K562 (cell line): ENCODE results near the gene MAN1B1.
"Not testable (repeated sequence)": the region's sequence is repeated elsewhere in the genome, so short reads cannot be mapped to it uniquely, and the experiment has no call there.

ENCODE experiments used
- BRCA1 ChIP-seq, 2 experiments: fragments of 450-650 bp in 1 of 2; sonication (generic) in 1 of 2; formaldehyde crosslinking in 1 of 2; IDR thresholded peaks; 2 replicates each; pipeline versions ENCODE4 v1.5.0 to v1.6.1; 2017 to 2020; ENCODE audit warnings: mild to moderate bottlenecking in 1 of 2, missing genetic modification reagents in 1 of 2
- LCOR ChIP-seq: sonication (generic); formaldehyde crosslinking; IDR thresholded peaks from 2 replicates; pipeline ENCODE4 v1.8.0; 2022; ENCODE audit warnings: mild to moderate bottlenecking, missing genetic modification reagents
- POLR2A ChIP-seq: fragments of 450-650 bp; conservative IDR thresholded peaks from 2 replicates; pipeline ENCODE4 v1.6.1; 2016
- SMC3 ChIP-seq: conservative IDR thresholded peaks from 2 replicates; pipeline ENCODE4 v1.6.1; 2011; ENCODE audit warnings: low read depth, low read length, improper control_type of control experiment; ENCODE audit not compliant: insufficient read depth
- SRF ChIP-seq, 2 experiments: fragments of 250-450, 450-650 bp in 1 of 2; sonication (Bioruptor Pico) in 1 of 2; sonication (generic) in 1 of 2; formaldehyde crosslinking; IDR thresholded peaks; 2 replicates each; pipeline versions ENCODE4 v1.5.0 to v1.5.1; 2020 to 2022; ENCODE audit warnings: mild to moderate bottlenecking in 1 of 2, missing genetic modification reagents in 1 of 2
- ZNF146 ChIP-seq: IDR thresholded peaks from one replicate; pipeline ENCODE4 v1.6.1; 2018; ENCODE audit warnings: missing compliant biosample characterization; ENCODE audit not compliant: unreplicated experiment
- TF ChIP-seq, protein P1 (sequence below), 2 experiments: fragments of 450-650 bp in 1 of 2; sonication (generic) in 1 of 2; formaldehyde crosslinking; conservative IDR thresholded peaks; 2 replicates each; pipeline versions ENCODE4 v1.4.0 to v1.8.1; 2020 to 2022; ENCODE audit warnings: mild to moderate bottlenecking in 1 of 2, missing genetic modification reagents in 1 of 2
- TF ChIP-seq, protein P2 (sequence below), 2 experiments: IDR thresholded peaks; 2 replicates each; pipeline ENCODE4 v1.6.1; 2011; ENCODE audit warnings: borderline replicate concordance in 1 of 2, control low read depth in 1 of 2, low read depth in 1 of 2, low read length in 1 of 2, mild to moderate bottlenecking in 1 of 2, mixed read lengths in 1 of 2, moderate library complexity in 1 of 2; ENCODE audit not compliant: insufficient read depth in 1 of 2, insufficient read length in 1 of 2, poor library complexity in 1 of 2, severe bottlenecking in 1 of 2; ENCODE audit errors: extremely low read depth in 1 of 2
- TF ChIP-seq, protein P3 (sequence below), 2 experiments: fragments of 450-650 bp in 1 of 2; IDR thresholded peaks; 2 replicates each; pipeline ENCODE4 v1.6.1; 2011 to 2017; ENCODE audit warnings: low read depth in 2 of 2, antibody characterized with exemption in 1 of 2, borderline replicate concordance in 1 of 2, low read length in 1 of 2, mild to moderate bottlenecking in 1 of 2, mixed read lengths in 1 of 2; ENCODE audit not compliant: control insufficient read depth in 1 of 2

DNA sequence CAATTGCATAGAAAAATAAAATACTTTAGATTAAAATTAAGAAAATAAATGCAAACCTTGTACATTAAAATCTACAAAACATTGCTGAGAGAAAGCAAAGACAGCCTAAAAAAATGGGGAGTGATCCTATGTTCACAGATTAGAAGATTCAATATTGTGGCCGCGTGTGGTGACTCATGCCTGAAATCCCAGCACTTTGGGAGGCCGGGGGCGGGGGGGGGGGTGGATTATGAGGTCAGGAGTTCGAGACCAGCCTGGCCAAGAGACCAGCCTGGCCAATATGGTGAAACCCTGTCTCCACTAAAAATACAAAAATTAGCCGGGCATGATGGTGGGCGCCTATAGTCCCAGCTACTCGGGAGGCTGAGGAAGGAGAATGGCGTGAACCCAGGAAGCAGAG is 48.4 kb downstream of the MAN1B1 start:
- TF ChIP-seq BRCA1 (IDR thresholded peaks at IDR 0.05); BRCA1 (CRISPR knock-in tag; IDR thresholded peaks at IDR 0.05); SMC3; SRF (CRISPR knock-in tag; IDR thresholded peaks at IDR 0.05); ZNF146 (CRISPR knock-in tag); POLR2A; LCOR (CRISPR knock-in tag): not testable (repeated sequence)
- TF ChIP-seq, protein P1, sequence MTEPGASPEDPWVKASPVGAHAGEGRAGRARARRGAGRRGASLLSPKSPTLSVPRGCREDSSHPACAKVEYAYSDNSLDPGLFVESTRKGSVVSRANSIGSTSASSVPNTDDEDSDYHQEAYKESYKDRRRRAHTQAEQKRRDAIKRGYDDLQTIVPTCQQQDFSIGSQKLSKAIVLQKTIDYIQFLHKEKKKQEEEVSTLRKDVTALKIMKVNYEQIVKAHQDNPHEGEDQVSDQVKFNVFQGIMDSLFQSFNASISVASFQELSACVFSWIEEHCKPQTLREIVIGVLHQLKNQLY (CRISPR knock-in tag; conservative IDR thresholded peaks at IDR 0.05): not testable (repeated sequence)
- TF ChIP-seq, protein P2, sequence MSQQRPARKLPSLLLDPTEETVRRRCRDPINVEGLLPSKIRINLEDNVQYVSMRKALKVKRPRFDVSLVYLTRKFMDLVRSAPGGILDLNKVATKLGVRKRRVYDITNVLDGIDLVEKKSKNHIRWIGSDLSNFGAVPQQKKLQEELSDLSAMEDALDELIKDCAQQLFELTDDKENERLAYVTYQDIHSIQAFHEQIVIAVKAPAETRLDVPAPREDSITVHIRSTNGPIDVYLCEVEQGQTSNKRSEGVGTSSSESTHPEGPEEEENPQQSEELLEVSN (IDR thresholded peaks at IDR 0.05; ENCODE audit: borderline replicate concordance in 1 of 2, extremely low read depth in 1 of 2, insufficient read depth in 1 of 2, insufficient read length in 1 of 2, low read depth in 1 of 2, low read length in 1 of 2, poor library complexity in 1 of 2, severe bottlenecking in 1 of 2): not testable (repeated sequence)
- TF ChIP-seq, protein P3, sequence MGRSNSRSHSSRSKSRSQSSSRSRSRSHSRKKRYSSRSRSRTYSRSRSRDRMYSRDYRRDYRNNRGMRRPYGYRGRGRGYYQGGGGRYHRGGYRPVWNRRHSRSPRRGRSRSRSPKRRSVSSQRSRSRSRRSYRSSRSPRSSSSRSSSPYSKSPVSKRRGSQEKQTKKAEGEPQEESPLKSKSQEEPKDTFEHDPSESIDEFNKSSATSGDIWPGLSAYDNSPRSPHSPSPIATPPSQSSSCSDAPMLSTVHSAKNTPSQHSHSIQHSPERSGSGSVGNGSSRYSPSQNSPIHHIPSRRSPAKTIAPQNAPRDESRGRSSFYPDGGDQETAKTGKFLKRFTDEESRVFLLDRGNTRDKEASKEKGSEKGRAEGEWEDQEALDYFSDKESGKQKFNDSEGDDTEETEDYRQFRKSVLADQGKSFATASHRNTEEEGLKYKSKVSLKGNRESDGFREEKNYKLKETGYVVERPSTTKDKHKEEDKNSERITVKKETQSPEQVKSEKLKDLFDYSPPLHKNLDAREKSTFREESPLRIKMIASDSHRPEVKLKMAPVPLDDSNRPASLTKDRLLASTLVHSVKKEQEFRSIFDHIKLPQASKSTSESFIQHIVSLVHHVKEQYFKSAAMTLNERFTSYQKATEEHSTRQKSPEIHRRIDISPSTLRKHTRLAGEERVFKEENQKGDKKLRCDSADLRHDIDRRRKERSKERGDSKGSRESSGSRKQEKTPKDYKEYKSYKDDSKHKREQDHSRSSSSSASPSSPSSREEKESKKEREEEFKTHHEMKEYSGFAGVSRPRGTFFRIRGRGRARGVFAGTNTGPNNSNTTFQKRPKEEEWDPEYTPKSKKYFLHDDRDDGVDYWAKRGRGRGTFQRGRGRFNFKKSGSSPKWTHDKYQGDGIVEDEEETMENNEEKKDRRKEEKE (IDR thresholded peaks at IDR 0.05; ENCODE audit: borderline replicate concordance in 1 of 2, control insufficient read depth in 1 of 2, low read depth in 2 of 2, low read length in 1 of 2): not testable (repeated sequence)
